Effector memory CD4-positive, alpha-beta T cell (primary cell): ENCODE measurements around the gene ADAMTS8.

Source experiments
- DNase-seq, 3 donors: peaks; one replicate each; pipeline ENCODE4 v3.0.0-alpha.2; 2020
- H3K27ac ChIP-seq: 2 replicates; pipeline ENCODE4 v1.7.0; 2013; ENCODE audit warnings: mild to moderate bottlenecking, low read length, moderate library complexity; ENCODE audit not compliant: insufficient read depth, poor library complexity, severe bottlenecking
- H3K27me3 ChIP-seq: replicated peaks from 2 replicates; pipeline ENCODE4 v1.7.0; 2013; ENCODE audit warnings: mild to moderate bottlenecking, low read length; ENCODE audit not compliant: insufficient read depth, control insufficient read depth, poor library complexity, severe bottlenecking
- H3K36me3 ChIP-seq: 2 replicates; pipeline ENCODE4 v1.7.0; 2013; ENCODE audit warnings: mild to moderate bottlenecking, low read length, moderate library complexity; ENCODE audit not compliant: control insufficient read depth, insufficient read depth
- H3K4me1 ChIP-seq: 2 replicates; pipeline ENCODE4 v1.7.0; 2013; ENCODE audit warnings: low read length, mild to moderate bottlenecking; ENCODE audit not compliant: control insufficient read depth, insufficient read depth, poor library complexity, severe bottlenecking
- H3K4me3 ChIP-seq: 2 replicates; pipeline ENCODE4 v1.7.0; 2013; ENCODE audit warnings: low read length, low read depth, mild to moderate bottlenecking; ENCODE audit not compliant: insufficient read depth, poor library complexity, severe bottlenecking
- H3K9me3 ChIP-seq: 2 replicates; pipeline ENCODE4 v1.7.0; 2013; ENCODE audit warnings: mild to moderate bottlenecking, low read length, moderate library complexity; ENCODE audit not compliant: control insufficient read depth

ADAMTS8 gene

GRCh38 chr11:130459521-130459920, 31.1 kb upstream of the ADAMTS8 start:
- H3K27ac ChIP-seq: no peak overlapping the region
- no peak for DNase-seq
- H3K4me1 ChIP-seq: no peaks in the 10 kb centered on the region
- no peaks in the 10 kb centered on the region for H3K27me3 ChIP-seq
- H3K36me3 ChIP-seq: no peaks in the 10 kb centered on the region
- no peaks in the 10 kb centered on the region for H3K9me3 ChIP-seq
- no peak overlapping the region for H3K4me3 ChIP-seq

- H3K4me1 ChIP-seq: no peaks in the 10 kb centered on the region
- no peaks in the 10 kb centered on the region for H3K27me3 ChIP-seq
- no peaks in the 10 kb centered on the region for H3K9me3 ChIP-seq
- no peak overlapping the region for H3K4me3 ChIP-seq
- no peak overlapping the region for H3K27ac ChIP-seq
- no peak for DNase-seq
- H3K36me3 ChIP-seq: no peaks in the 10 kb centered on the region
Observed at GRCh38 chr11:130458410-130458729, 30.0 kb upstream of the ADAMTS8 start.

GRCh38 chr11:130457623-130458409, 29.4 kb upstream of the ADAMTS8 start:
- H3K4me1 ChIP-seq: no peaks in the 10 kb centered on the region
- H3K27ac ChIP-seq: no peak overlapping the region
- no peak overlapping the region for H3K4me3 ChIP-seq
- H3K36me3 ChIP-seq: no peaks in the 10 kb centered on the region
- no peak for DNase-seq
- no peaks in the 10 kb centered on the region for H3K9me3 ChIP-seq
- H3K27me3 ChIP-seq: no peaks in the 10 kb centered on the region

GRCh38 chr11:130456286-130456685, 27.9 kb upstream of the ADAMTS8 start:
- Histone ChIP-seq H3K4me3 (no peak overlapping the region), H3K27me3 (no peaks in the 10 kb centered on the region), H3K4me1 (no peaks in the 10 kb centered on the region), H3K27ac (no peak overlapping the region), H3K9me3 (no peaks in the 10 kb centered on the region), H3K36me3 (no peaks in the 10 kb centered on the region)
- no peak for DNase-seq

GRCh38 chr11:130455483-130456127, 27.2 kb upstream of the ADAMTS8 start:
- no peaks in the 10 kb centered on the region for H3K27me3 ChIP-seq
- H3K27ac ChIP-seq: no peak overlapping the region
- no peaks in the 10 kb centered on the region for H3K36me3 ChIP-seq
- DNase-seq: no peak
- H3K4me1 ChIP-seq: no peaks in the 10 kb centered on the region
- H3K9me3 ChIP-seq: no peaks in the 10 kb centered on the region
- no peak overlapping the region for H3K4me3 ChIP-seq

GRCh38 chr11:130454491-130455252, 26.3 kb upstream of the ADAMTS8 start:
- H3K9me3 ChIP-seq: no peaks in the 10 kb centered on the region
- no peak overlapping the region for H3K27ac ChIP-seq
- no peaks in the 10 kb centered on the region for H3K4me1 ChIP-seq
- no peaks in the 10 kb centered on the region for H3K36me3 ChIP-seq
- H3K27me3 ChIP-seq: no peaks in the 10 kb centered on the region
- H3K4me3 ChIP-seq: no peak overlapping the region
- no peak for DNase-seq

- Histone ChIP-seq H3K36me3 (no peaks in the 10 kb centered on the region), H3K27ac (no peak overlapping the region), H3K27me3 (peaks cover 4% of the 10 kb centered on the region), H3K4me3 (no peak overlapping the region), H3K4me1 (peaks cover 5% of the 10 kb centered on the region), H3K9me3 (no peaks in the 10 kb centered on the region)
- DNase-seq: no peak
Observed at GRCh38 chr11:130452940-130453339, 24.5 kb upstream of the ADAMTS8 start.

GRCh38 chr11:130452176-130452575, 23.8 kb upstream of the ADAMTS8 start:
- H3K36me3 ChIP-seq: no peaks in the 10 kb centered on the region
- H3K27me3 ChIP-seq: peaks cover 4% of the 10 kb centered on the region
- H3K9me3 ChIP-seq: no peaks in the 10 kb centered on the region
- peaks cover 5% of the 10 kb centered on the region for H3K4me1 ChIP-seq
- no peak for DNase-seq
- H3K27ac ChIP-seq: no peak overlapping the region
- H3K4me3 ChIP-seq: no peak overlapping the region

GRCh38 chr11:130451231-130452019, 23.0 kb upstream of the ADAMTS8 start:
- H3K27ac ChIP-seq: no peak overlapping the region
- no peak overlapping the region for H3K4me3 ChIP-seq
- peaks cover 5% of the 10 kb centered on the region for H3K4me1 ChIP-seq

More at GRCh38 chr11:130451231-130452019, 23.0 kb upstream of the ADAMTS8 start:
- H3K9me3 ChIP-seq: no peaks in the 10 kb centered on the region
- no peaks in the 10 kb centered on the region for H3K36me3 ChIP-seq
- peaks cover 4% of the 10 kb centered on the region for H3K27me3 ChIP-seq
- no peak for DNase-seq
